HG03159 (cell line): ENCODE results near the gene ZNF30.
A peak's percentile ranks its signal among the peaks of the same experiment; 100 is the strongest.
"Not testable (repeated sequence)": the region's sequence is repeated elsewhere in the genome, so short reads cannot be mapped to it uniquely, and the experiment has no call there.

ENCODE experiments used
- ATAC-seq: cut with Tn5 transposase; IDR thresholded peaks from one replicate; pipeline ENCODE4 v1.9.1; 2021; ENCODE audit warnings: mild to moderate bottlenecking, moderate library complexity; ENCODE audit not compliant: unreplicated experiment

Gene ZNF30

DNA sequence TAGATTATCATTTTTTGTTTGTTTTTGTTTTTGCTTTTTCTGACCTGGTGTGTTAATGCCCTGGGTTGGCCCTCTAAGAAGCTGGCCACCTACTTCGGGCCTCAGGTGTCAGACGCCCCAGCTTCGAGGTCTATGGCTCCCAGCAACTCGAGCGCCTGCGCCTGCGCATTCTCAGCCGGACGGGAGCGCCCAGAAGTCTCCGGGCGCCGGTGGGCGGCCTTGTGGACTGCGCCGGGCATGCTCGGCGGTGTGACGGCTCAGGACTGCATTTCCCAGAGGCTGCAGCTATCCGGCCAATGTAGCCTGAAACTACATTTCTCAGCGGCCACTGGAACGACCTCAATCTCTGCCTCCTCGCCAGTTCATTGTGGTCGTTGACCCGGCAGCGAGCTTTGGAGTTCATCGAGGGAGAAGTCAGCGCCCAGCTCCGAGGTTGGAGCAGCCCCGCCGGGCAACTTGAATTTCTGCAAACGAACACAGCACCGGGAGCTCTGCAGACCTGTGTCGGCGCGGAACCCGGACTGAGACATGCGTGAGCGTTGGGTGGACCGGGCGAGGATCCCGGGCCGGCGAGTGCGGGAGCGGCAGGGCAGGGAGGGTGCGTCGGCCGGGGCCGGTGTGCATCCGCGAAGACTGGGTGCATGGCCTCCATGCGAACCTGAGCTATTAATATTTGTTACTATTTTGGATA lies at the start of gene ZNF30:
TSS of gene ZNF30 (plus strand) at position 219 of the 691 bp plus-strand sequence. CDS start 3,045 bp downstream, outside the sequence.
- ATAC-seq, result peak; percentile 89

- ATAC-seq, result no peak
Observed at GRCh38 chr19:34879563-34879962, 47.1 kb upstream of the ZNF30 start.

- no peak for ATAC-seq
Observed at GRCh38 chr19:34880034-34880433, 46.7 kb upstream of the ZNF30 start.

GRCh38 chr19:34881982-34882381 lies 44.7 kb upstream of the ZNF30 start:
- ATAC-seq, result no peak

GRCh38 chr19:34888091-34888490 lies 38.6 kb upstream of the ZNF30 start:
- no peak for ATAC-seq

DNA sequence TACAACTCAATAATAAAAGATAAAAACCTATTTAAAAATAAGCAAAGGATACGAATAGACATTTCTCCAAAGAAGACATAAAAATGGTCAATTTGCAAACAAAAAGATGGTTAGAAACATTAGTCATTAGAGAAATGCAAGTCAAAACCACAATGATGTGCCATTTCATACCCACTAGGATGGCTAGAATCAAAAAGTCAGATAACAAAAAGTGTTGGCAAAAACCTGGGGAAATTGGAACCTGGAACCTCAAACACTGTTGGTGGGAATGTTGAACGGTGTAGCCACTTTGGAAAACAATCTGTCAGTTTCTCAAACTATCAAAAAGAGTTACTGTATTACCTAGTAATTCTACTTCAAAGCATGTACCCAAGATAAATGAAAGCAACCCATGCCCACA lies 26.5 kb upstream of the ZNF30 start:
- no peak for ATAC-seq

DNA sequence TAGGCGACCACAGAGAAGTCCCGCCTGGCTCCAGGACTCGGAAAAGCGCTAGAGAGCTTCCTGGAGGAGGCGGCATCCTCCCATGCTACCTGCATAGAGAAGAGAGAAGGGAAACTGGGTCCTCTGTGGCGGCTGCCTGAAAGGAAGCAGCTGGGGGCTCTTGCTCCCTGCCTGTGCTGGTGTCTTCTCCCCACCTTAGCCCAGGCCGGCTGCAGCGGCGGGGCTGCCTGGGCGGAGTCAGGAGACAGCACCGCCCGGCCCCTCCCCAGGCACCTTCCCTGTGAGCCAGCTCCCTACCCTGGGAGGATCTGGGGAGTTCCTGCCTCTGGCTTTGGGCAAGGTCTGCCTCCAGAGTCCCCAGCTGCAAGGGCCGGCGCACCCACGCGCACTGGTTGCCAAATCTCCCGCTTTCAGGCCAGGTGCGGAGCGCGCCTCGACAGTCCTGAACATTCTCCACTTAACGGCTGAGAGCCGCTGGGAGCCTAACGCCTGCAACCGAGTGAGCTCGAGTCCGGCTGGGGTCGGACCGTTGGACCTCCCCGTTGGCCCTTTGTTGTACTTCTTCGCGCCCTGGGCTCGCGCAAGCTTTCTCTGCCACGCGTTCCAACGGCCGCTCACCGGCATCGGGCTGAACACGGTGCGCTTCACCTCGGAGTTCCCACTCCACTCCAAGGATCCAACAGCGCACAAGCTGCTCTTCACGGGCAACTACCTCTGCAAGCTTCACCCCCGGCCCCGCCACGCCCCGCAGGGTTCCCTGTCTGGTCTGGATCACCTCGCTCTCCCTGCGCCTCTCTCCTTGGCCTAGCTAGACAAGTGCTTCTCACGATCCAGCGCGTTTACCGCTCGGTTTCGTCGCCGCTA lies 21.8 kb upstream of the ZNF30 start:
- no peak for ATAC-seq

- no peak for ATAC-seq
Observed at GRCh38 chr19:34910770-34911169, 15.9 kb upstream of the ZNF30 start.

GRCh38 chr19:34917144-34917543 lies 9.6 kb upstream of the ZNF30 start:
- not testable (repeated sequence) for ATAC-seq

DNA sequence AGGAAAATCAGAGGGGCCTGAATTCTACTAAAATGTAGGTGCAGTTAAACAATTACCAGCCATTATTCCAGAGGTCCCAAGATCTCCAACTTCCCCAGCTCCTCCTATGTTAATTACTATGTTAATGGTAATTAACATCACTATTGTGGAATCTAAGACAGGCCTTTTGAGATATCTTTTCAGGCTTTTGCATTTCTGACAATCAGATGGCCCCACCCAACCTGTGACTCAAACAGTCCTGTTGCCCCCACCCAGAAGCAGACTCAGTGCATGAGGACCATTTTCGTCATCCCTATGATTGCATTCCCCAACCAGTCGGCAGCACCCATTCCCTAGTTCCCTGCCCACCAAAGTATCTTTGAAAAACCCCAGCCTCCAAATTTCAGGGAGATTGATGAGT lies 8.5 kb upstream of the ZNF30 start:
- ATAC-seq, result no peak

- not testable (repeated sequence) for ATAC-seq
Observed at GRCh38 chr19:34920090-34920786, 6.5 kb upstream of the ZNF30 start.

GRCh38 chr19:34925278-34925855 lies 1.3 kb upstream of the ZNF30 start:
- ATAC-seq, result no peak

GRCh38 chr19:34926361-34926684 lies 380 bp upstream of the ZNF30 start:
- no peak for ATAC-seq

GRCh38 chr19:34932494-34932893 lies 5.8 kb downstream of the ZNF30 start:
- no peak for ATAC-seq

DNA sequence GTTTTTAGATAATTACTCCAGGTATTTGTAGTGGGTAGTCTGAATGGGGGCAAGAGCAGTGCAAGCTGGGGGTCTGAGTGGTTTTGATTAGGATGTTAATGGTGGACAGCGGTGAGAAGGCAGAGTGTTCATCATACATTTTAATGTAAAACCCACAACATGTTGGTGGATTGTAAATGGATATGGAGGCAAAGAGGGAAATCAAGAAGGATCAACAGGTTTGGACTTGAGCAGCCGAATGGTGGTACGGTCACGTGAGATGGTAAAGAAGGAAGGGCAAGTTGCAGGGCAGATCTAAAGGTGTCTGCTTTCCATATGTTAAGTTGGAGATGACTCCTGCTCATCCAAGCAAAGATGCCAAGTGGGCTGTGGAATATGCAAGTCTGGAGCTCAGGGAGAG lies 9.5 kb downstream of the ZNF30 start:
- no peak for ATAC-seq

DNA sequence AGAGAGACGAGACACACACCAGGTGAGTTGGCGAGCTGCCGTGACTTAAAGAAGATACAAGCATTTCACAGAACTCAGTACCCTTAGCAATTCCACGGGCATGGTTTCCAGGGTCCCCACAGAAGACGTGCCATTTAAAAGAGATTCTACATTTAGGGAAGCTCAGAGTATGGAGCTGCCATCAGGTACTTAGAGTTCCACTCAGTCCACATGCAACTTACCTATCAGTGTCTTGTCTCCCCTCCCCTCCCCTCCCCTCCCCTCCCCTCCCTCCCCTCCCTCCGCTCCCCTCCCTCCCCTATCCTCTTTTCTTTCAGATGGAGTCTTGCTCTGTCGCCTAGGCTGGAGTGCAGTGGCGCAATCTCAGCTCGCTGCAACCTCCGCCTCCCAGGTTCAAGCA lies 12.2 kb downstream of the ZNF30 start:
- no peak for ATAC-seq

DNA sequence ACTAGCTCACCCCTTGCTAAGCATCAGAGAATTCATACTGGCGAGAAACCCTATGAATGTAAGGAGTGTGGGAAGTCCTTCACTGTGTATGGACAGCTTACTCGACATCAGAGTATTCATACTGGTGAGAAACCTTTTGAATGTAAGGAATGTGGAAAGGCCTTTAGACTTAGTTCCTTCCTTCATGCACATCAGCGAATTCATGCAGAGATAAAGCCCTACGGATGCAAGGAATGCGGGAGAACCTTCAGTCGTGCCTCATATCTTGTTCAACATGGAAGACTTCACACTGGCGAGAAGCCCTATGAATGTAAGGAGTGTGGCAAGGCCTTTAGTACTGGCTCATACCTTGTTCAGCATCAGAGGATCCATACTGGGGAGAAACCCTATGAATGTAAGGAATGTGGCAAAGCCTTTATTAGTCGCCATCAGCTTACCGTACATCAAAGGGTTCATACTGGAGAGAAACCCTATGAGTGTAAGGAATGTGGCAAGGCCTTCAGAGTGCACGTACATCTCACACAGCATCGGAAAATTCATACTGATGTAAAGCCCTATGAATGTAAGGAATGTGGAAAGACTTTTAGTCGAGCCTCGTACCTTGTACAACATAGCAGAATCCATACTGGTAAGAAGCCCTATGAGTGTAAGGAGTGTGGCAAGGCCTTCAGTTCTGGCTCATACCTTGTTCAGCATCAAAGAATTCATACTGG lies 17.3 kb downstream of the ZNF30 start:
- ATAC-seq, result no peak

DNA sequence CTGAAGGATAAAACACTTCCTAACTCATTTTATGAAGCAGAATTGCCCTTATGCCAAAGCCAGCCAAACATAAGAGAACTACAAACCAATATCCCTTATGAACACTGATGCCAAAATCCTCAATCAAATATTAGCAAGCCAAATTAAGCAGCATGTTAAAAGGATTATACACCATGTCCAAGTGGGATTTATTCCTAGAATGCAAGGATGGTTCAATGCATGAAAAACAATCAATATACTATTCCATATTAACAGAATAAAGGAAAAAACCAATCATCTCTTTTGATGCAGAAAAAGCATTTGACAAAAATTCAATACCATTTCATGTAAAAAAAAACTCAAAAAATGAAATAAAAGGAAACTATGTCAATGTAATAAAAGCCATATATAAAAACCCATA lies 26.4 kb downstream of the ZNF30 start:
- ATAC-seq, result no peak

DNA sequence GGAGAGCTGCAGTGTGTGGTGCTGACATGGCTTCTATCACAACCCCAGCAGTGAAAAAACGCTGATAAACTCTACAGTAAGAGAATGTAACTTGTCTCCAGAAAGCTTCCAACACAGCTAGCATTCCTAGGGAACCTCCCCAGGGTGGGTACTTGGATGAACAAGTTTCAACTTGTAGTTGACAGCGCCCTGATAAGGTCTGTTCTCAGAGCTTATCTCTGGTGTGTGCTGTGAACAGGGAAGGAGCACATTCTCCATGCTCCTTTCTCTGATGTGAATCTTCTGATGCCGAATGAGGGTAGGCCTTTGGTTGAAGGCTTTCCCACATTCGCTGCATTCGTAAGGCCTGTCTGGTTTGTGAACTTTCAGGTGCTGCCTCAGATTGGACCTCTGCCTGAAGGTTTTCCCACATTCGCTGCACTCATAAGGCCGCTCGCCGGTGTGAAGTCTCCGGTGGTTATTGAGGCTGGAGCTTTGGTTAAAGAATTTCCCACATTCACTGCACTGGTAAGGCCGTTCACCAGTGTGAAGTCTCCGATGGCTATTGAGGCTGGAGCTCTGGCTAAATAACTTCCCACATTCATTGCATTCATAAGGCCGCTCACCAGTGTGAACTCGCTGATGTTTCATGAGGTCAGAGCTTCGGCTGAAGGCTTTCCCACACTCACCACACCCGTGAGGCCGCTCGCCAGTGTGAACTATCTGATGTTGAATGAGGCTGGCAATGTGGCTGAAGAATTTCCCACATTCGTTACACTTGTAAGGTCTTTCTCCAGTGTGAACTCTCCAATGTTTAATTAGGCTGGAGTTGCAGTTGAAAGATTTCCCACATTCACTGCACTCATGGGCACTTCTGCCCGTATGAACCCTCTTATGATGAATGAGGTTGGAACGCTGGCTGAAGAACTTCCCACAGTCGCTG lies 31.4 kb downstream of the ZNF30 start:
- no peak for ATAC-seq

- ATAC-seq, result no peak
Observed at GRCh38 chr19:34959021-34959420, 32.3 kb downstream of the ZNF30 start.
